ENCODE measurements around the gene FAM20C.
A peak's percentile ranks its signal among the peaks of the same experiment; 100 is the strongest.

Gene FAM20C

GRCh38 chr7:191981-192649 lies at the start of gene FAM20C:
TSS of gene FAM20C (plus strand) at chr7:192571. CDS start at chr7:193200, 629 bp downstream.
- DNase-seq (ENCODE audit: low read depth in 2 of 3, low spot score in 1 of 3), result peak in 2 of 3 donors; percentile 3 to 20

- no peak for DNase-seq (ENCODE audit: low read depth in 2 of 3, low spot score in 1 of 3)
These were observed 49.1 kb upstream of the FAM20C start for GRCh38 chr7:143145-143751.

GRCh38 chr7:143811-144453 lies 48.4 kb upstream of the FAM20C start:
- no peak for DNase-seq (ENCODE audit: low read depth in 2 of 3, low spot score in 1 of 3)

GRCh38 chr7:144454-144826 lies 47.9 kb upstream of the FAM20C start:
- no peak for DNase-seq (ENCODE audit: low read depth in 2 of 3, low spot score in 1 of 3)

GRCh38 chr7:145863-146262 lies 46.5 kb upstream of the FAM20C start:
- no peak for DNase-seq (ENCODE audit: low read depth in 2 of 3, low spot score in 1 of 3)

GRCh38 chr7:148543-148931 lies 43.8 kb upstream of the FAM20C start:
- no peak for DNase-seq (ENCODE audit: low read depth in 2 of 3, low spot score in 1 of 3)

- peak; percentile 88 to 94 (median 94) for DNase-seq (ENCODE audit: low read depth in 2 of 3, low spot score in 1 of 3)
These were observed 43.2 kb upstream of the FAM20C start for GRCh38 chr7:148932-149790.

GRCh38 chr7:149791-150636 lies 42.4 kb upstream of the FAM20C start:
- DNase-seq (ENCODE audit: low read depth in 2 of 3, low spot score in 1 of 3), result peak; percentile 21 to 30 (median 21)

GRCh38 chr7:150811-151221 lies 41.6 kb upstream of the FAM20C start:
- no peak for DNase-seq (ENCODE audit: low read depth in 2 of 3, low spot score in 1 of 3)

GRCh38 chr7:151346-152050 lies 40.9 kb upstream of the FAM20C start:
- no peak for DNase-seq (ENCODE audit: low read depth in 2 of 3, low spot score in 1 of 3)

- no peak for DNase-seq (ENCODE audit: low read depth in 2 of 3, low spot score in 1 of 3)
These were observed 39.5 kb upstream of the FAM20C start for GRCh38 chr7:152702-153391.

GRCh38 chr7:153604-154003 lies 38.8 kb upstream of the FAM20C start:
- DNase-seq (ENCODE audit: low read depth in 2 of 3, low spot score in 1 of 3), result no peak

- DNase-seq (ENCODE audit: low read depth in 2 of 3, low spot score in 1 of 3), result no peak
These were observed 38.1 kb upstream of the FAM20C start for GRCh38 chr7:154096-154799.

- DNase-seq (ENCODE audit: low read depth in 2 of 3, low spot score in 1 of 3), result no peak
These were observed 36.9 kb upstream of the FAM20C start for GRCh38 chr7:155469-155900.

GRCh38 chr7:156111-157007 lies 36.0 kb upstream of the FAM20C start:
- DNase-seq (ENCODE audit: low read depth in 2 of 3, low spot score in 1 of 3), result no peak

GRCh38 chr7:157008-157310 lies 35.4 kb upstream of the FAM20C start:
- no peak for DNase-seq (ENCODE audit: low read depth in 2 of 3, low spot score in 1 of 3)

GRCh38 chr7:157771-158625 lies 34.4 kb upstream of the FAM20C start:
- no peak for DNase-seq (ENCODE audit: low read depth in 2 of 3, low spot score in 1 of 3)

Data from stimulated activated CD4-positive, alpha-beta T cell treated with anti-CD3 and anti-CD28 coated beads, Interleukin-12 subunit alpha, Interleukin-12 subunit beta, amount 100 ng/mL, for 48 hours (primary cell).